ENCODE results near the gene MAPK8.

- TF ChIP-seq POLR2A (IDR thresholded peaks at IDR 0.05) = no peak
- TF ChIP-seq, protein P1, sequence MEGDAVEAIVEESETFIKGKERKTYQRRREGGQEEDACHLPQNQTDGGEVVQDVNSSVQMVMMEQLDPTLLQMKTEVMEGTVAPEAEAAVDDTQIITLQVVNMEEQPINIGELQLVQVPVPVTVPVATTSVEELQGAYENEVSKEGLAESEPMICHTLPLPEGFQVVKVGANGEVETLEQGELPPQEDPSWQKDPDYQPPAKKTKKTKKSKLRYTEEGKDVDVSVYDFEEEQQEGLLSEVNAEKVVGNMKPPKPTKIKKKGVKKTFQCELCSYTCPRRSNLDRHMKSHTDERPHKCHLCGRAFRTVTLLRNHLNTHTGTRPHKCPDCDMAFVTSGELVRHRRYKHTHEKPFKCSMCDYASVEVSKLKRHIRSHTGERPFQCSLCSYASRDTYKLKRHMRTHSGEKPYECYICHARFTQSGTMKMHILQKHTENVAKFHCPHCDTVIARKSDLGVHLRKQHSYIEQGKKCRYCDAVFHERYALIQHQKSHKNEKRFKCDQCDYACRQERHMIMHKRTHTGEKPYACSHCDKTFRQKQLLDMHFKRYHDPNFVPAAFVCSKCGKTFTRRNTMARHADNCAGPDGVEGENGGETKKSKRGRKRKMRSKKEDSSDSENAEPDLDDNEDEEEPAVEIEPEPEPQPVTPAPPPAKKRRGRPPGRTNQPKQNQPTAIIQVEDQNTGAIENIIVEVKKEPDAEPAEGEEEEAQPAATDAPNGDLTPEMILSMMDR (IDR thresholded peaks at IDR 0.05) = no peak
Measured at GRCh38 chr10:48299066-48299465, 7.4 kb upstream of the MAPK8 start.
